ENCODE data around the gene CDC5L.
A peak's percentile ranks its signal among the peaks of the same experiment; 100 is the strongest.
"Not testable (repeated sequence)": the region's sequence is repeated elsewhere in the genome, so short reads cannot be mapped to it uniquely, and the experiment has no call there.

Gene CDC5L

DNA sequence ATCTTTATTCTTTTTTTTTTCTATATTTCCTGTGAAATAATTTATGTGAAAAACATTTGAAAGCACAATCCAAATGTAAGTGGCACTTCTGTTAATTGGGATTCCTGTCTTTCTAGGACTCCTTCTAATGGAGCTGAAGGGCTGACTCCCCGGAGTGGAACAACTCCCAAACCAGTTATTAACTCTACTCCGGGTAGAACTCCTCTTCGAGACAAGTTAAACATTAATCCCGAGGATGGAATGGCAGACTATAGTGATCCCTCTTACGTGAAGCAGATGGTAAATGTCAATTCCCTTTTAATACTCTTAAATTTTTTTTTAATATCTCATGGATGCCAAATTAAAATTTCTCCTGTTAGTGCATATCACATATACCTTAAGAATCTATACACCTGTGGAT, 35.0 kb downstream of the CDC5L start:
- no peak for DNase-seq

- no peak for DNase-seq
Observed at GRCh38 chr6:44423306-44423705, 35.8 kb downstream of the CDC5L start.

DNA sequence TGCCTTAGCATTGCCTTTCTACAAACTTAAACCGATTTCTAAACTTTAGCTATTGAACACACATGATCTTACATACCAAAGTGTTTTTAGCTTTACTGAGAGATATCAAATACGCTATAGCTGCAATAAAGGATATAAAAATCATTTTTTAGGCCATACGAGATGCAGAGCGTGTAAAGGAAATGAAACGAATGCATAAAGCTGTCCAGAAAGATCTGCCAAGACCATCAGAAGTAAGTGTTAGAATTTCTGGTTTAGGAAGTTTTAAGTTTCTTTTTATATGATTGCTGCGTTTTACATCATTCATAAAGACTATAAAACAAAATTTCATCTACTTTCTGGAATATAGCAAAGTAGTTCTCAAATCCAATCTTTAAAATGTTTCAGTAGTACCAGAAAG, 38.4 kb downstream of the CDC5L start:
- no peak for DNase-seq

DNA sequence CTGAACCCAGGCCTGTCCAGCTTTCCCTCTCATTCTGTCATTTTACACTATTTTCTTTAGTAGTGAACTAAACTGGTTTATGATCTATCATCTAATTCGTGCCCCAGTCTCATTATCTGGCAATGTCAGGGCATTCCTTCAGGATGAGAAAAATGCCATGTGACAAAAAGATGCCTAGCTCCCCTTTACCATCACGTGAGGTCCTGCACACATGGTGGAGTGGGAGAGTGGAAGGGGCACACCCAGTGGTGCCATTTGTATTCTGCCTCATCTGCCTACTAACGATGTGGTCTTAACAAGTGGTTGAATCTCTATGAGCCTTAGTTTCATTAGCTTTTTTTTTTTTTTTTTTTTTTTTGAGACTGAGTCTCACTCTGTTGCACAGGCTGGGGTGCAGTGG, 41.2 kb downstream of the CDC5L start:
- DNase-seq = no peak

- no peak for DNase-seq
Observed at GRCh38 chr6:44430326-44430725, 42.8 kb downstream of the CDC5L start.

- peak; percentile 49 for DNase-seq
Observed at GRCh38 chr6:44431118-44431725, 43.7 kb downstream of the CDC5L start.

DNA sequence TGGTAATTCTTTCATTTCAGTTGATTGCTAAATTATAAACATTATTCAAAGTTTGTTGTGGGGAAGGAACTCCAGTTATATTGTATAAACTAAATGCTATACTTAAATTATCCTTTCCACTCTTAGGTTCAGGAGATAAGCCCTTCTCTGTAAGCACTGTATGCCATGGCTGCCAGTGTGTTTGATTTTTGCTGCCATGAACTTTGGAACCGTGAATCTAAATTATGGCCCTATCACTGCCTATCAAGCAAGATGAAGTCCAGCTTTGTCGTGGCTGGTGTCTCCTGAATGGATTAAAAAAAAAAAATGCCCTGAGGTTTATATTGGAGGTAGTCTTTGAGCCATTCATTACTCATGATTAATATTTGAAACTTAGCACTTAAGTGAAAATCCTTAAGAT, 44.7 kb downstream of the CDC5L start:
- DNase-seq = no peak

DNA sequence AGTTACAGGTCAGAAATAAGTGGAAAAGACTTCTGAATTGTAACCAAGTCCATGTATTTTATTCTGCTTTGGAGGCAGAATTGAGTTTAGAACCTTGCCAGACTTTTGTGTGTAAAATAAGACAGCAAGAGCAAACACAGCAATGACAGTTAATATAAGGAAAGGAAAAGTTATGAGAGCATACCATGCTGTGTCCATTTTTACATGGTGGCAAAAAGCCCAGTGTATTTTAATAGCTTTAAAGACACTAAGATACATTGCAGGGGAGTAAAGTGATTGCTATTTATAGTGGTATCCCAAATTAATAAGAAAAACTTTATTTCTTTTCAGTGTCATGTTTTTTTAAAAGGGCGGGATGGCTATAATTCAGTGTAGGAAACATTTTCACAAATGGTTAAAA, 45.2 kb downstream of the CDC5L start:
- DNase-seq = no peak

- DNase-seq = no peak
Observed at GRCh38 chr6:44435500-44435899, 48.0 kb downstream of the CDC5L start.

GRCh38 chr6:44438827-44439226, 51.3 kb downstream of the CDC5L start:
- no peak for DNase-seq

GRCh38 chr6:44439270-44440045, 52.0 kb downstream of the CDC5L start:
- no peak for DNase-seq

DNA sequence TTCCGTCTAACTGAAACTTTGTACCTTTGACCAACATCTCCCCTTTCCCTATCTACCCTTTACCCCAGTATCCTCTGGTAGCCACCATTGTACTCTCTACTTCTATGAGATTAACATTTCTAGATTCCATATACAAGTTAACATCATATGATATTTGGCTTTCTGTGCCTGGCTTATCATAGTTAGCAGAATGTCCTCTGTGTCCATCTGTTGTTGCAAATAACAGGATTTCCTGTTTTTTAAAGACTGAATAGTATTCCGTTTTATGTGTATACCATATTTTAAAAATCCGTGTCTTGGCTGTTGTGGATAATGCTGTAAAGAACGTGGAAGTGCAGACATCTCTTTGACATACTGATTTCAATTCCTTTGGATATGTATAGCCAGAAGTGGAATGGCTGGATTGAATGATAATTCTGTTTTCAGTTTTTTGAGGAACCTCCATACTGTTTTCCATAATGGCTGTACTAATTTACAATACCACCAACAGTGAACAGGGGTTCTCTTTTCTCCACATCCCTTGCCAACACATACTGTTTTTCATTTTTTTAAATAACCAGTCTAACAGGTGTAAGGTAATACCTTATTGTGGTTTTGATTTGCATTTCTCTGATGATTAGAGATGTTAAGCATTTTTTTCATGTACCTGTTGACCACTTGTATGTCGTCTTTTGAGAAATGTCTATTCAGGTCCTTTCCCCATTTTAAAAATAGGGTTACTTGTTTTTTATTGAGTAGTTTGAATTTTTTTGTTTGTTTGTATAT, 53.8 kb downstream of the CDC5L start:
- DNase-seq = no peak

- DNase-seq = no peak
Observed at GRCh38 chr6:44442236-44442635, 54.7 kb downstream of the CDC5L start.

DNA sequence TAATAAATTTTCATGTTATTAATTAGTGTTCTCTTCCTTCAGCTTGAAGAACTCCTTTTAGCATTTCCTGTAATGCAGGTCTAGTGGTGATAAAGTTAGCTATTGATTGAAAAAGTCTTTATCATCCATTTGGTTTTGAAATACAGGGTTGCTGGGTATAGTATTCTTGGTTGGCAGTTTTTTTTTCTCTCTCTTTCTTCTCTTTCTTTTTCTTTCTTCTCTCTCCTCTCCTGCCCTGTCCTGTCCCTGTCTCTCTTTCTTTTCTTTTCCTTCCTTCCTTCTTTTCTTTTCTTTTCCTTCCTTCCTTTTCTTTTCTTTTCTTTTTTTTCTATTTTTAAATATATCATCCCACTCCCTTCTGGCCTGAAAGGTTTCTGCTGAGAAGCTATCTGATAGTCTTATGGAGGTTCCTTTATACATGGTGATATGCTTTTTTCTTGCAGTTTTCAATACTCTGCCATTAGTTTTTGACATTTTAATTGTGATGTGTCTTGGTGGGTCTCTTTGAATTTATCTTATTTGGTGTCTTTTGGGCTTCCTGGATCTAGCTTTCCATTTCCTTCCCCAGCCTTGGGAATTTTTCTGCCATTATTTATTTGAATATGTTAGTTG, 55.4 kb downstream of the CDC5L start:
- no peak for DNase-seq

GRCh38 chr6:44444853-44445252, 57.3 kb downstream of the CDC5L start:
- no peak for DNase-seq

- DNase-seq = no peak
Observed at GRCh38 chr6:44446626-44447300, 59.3 kb downstream of the CDC5L start.

DNA sequence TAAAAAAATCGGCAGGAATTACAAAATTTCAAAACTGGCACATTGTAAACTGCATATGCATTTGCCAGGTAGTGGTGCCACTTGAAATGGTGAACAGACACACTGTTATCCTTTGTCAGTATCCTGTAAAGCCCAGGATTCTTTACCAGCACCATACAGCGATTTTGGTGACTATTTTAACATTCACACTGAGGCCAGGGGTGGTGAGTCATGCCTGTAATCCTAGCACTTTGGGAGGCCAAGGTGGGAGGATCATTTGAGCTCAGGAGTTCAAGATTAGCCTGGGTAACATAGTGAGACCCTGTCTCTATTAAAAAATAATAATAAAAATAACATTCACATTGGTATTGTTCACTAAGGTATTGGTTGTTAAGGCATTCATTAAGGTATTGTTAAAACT, 61.7 kb downstream of the CDC5L start:
- not testable (repeated sequence) for DNase-seq

- no peak for DNase-seq
Observed at GRCh38 chr6:44451803-44452695, 64.5 kb downstream of the CDC5L start.

DNA sequence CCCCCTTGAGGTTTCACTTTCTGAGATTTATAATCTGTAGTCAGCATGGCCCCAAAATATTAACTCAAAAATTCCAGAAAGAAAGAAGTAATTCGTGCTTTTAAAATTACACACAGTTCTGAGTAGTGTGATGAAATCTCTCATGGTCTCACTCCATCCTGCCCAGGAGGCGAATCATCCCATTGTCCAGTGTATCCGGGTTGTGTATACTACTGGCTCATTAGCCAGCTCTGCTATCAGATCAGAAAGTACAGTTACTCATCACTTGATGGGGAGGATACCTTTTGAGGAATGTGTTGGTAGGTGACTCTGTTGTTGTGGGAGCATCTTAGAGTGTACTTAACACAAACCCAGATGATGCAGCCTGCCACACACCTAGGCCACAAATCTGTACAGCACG, 65.2 kb downstream of the CDC5L start:
- DNase-seq = no peak

GRCh38 chr6:44453146-44453545, 65.6 kb downstream of the CDC5L start:
- no peak for DNase-seq

DNA sequence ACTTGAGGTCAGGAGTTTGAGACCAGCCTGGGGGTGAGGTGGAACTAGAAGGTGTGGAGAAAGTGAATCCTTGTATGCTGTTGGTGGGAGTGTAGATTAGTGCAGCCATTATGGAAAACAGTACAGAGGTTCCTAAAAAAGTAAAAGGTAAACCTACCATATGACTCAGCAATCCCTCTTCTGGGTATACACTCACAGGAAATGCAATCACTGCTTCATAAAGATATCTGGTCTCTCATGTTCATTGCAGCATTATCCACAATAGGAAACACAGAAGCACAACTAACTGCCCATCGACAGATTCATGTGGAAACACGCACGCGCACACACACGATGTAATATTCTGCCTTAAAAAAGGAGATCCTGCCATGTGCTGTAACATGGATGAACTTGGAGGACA, 66.7 kb downstream of the CDC5L start:
- no peak for DNase-seq

Measured in NCI-H1105 treated with DMSO at 0.1 percent for 48 hours (cell line).